ENCODE measurements around the gene IPO11.

DNA sequence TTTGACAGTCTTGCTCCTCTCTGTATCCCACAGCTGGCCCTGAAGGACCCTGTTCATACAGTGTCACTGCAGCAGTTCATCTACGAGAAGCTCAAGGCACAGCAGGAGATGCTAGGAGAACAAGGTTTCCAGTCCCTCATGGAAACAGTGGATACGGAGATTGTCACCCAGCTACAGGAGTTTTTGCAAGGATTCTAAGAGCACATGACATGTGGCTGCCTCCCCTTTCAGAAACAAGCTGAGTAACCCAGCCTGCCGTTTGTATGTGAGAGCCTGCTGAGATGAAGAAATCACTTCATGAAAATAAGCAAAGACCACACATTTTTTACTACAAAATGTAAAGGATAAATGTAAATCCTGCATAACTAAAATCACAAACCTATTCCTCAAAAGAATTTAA is 214.6 kb downstream of the IPO11 start:
- TF ChIP-seq CTCF (conservative IDR thresholded peaks at IDR 0.05): no peak
- no peak for TF ChIP-seq ZFX (IDR thresholded peaks at IDR 0.05)
